ENCODE data around the gene ACAN. TPM values are rescaled to one million over a fixed set of nuclear protein-coding genes. Genes with fewer than 3 reads are reported as not detected.

ACAN gene
- total and polyA plus RNA-seq, 10 of the 15 experiments (the other 5 are each of a cell fraction or from before 2014, with no cell fraction given): not detected

- TF ChIP-seq, protein P1, sequence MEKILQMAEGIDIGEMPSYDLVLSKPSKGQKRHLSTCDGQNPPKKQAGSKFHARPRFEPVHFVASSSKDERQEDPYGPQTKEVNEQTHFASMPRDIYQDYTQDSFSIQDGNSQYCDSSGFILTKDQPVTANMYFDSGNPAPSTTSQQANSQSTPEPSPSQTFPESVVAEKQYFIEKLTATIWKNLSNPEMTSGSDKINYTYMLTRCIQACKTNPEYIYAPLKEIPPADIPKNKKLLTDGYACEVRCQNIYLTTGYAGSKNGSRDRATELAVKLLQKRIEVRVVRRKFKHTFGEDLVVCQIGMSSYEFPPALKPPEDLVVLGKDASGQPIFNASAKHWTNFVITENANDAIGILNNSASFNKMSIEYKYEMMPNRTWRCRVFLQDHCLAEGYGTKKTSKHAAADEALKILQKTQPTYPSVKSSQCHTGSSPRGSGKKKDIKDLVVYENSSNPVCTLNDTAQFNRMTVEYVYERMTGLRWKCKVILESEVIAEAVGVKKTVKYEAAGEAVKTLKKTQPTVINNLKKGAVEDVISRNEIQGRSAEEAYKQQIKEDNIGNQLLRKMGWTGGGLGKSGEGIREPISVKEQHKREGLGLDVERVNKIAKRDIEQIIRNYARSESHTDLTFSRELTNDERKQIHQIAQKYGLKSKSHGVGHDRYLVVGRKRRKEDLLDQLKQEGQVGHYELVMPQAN (conservative IDR thresholded peaks at IDR 0.05): no peak
- TF ChIP-seq, protein P2, sequence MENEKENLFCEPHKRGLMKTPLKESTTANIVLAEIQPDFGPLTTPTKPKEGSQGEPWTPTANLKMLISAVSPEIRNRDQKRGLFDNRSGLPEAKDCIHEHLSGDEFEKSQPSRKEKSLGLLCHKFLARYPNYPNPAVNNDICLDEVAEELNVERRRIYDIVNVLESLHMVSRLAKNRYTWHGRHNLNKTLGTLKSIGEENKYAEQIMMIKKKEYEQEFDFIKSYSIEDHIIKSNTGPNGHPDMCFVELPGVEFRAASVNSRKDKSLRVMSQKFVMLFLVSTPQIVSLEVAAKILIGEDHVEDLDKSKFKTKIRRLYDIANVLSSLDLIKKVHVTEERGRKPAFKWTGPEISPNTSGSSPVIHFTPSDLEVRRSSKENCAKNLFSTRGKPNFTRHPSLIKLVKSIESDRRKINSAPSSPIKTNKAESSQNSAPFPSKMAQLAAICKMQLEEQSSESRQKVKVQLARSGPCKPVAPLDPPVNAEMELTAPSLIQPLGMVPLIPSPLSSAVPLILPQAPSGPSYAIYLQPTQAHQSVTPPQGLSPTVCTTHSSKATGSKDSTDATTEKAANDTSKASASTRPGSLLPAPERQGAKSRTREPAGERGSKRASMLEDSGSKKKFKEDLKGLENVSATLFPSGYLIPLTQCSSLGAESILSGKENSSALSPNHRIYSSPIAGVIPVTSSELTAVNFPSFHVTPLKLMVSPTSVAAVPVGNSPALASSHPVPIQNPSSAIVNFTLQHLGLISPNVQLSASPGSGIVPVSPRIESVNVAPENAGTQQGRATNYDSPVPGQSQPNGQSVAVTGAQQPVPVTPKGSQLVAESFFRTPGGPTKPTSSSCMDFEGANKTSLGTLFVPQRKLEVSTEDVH (IDR thresholded peaks at IDR 0.05; ENCODE audit: low read depth, partially characterized antibody): no peak
- 0 out of 2 replicates have a peak, but pooled peaks have one; percentile 17 for TF ChIP-seq ZNF24 (IDR thresholded peaks at IDR 0.05)
- TF ChIP-seq, protein P3, sequence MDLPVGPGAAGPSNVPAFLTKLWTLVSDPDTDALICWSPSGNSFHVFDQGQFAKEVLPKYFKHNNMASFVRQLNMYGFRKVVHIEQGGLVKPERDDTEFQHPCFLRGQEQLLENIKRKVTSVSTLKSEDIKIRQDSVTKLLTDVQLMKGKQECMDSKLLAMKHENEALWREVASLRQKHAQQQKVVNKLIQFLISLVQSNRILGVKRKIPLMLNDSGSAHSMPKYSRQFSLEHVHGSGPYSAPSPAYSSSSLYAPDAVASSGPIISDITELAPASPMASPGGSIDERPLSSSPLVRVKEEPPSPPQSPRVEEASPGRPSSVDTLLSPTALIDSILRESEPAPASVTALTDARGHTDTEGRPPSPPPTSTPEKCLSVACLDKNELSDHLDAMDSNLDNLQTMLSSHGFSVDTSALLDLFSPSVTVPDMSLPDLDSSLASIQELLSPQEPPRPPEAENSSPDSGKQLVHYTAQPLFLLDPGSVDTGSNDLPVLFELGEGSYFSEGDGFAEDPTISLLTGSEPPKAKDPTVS (IDR thresholded peaks at IDR 0.05; ENCODE audit: low read depth, low read length): no peak
These were observed 101.5 kb downstream of the ACAN start (continued) for GRCh38 chr15:88904624-88905327.

All from GM12878 (cell line).